ENCODE results near the gene PSMD14. TPM values are rescaled to one million over a fixed set of nuclear protein-coding genes. Genes with fewer than 3 reads are reported as not detected.

The PSMD14 gene
- total and polyA plus RNA-seq, 4 donors: 54.2 to 67.8 (median 61.4) TPM

Small RNA genes within 50 kb of the gene (small RNA-seq; reads per million reads assigned to genes)
- not detected for gene RNA5SP108 (ENCODE audit: low replicate concordance)

Other genes starting within 250 kb of the PSMD14 start
- gene TANK, start 148.0 kb upstream of the PSMD14 start, total RNA-seq: 10 to 100 TPM; 53.4 to 76.3 TPM
- gene TANK, start 148.0 kb upstream of the PSMD14 start, polyA plus RNA-seq (ENCODE audit: insufficient read length in 2 of 2): 10 to 100 TPM; 36.9 to 40.5 TPM
- gene TBR1, start 107.9 kb downstream of the PSMD14 start, total RNA-seq: 1 to 10 TPM in 1 of 2 donors, under 1 TPM in 1; 0.10 to 1.3 TPM
- not detected for gene TBR1, start 107.9 kb downstream of the PSMD14 start, polyA plus RNA-seq (ENCODE audit: insufficient read length in 2 of 2)

Measured in spinal cord (tissue), 4 donors.